PC-3 (cell line): ENCODE data around the gene USP40.

Source experiments
- CTCF ChIP-seq: fragments of 300-600 bp; sonication (generic); conservative IDR thresholded peaks from 2 replicates; pipeline ENCODE4 v1.5.1; 2017; ENCODE audit warnings: antibody characterized with exemption, low read depth, mild to moderate bottlenecking, low read length
- EZH2 ChIP-seq: fragments of 300-600 bp; sonication (generic); IDR thresholded peaks from one replicate; pipeline ENCODE4 v1.6.1; 2017; ENCODE audit warnings: antibody characterized with exemption, mild to moderate bottlenecking, low read length; ENCODE audit not compliant: unreplicated experiment

- no peak for TF ChIP-seq EZH2
- no peak for TF ChIP-seq CTCF
These were observed 80.9 kb downstream of the USP40 start for GRCh38 chr2:233485726-233486125.
